NCI-H226 (cell line): ENCODE results near the gene SRGAP2C.
"Not testable (repeated sequence)": the region's sequence is repeated elsewhere in the genome, so short reads cannot be mapped to it uniquely, and the experiment has no call there.

ENCODE experiments used
- DNase-seq: peaks from one replicate; pipeline ENCODE4 v3.0.0-alpha.2; 2015

SRGAP2C gene

GRCh38 chr1:121389895-121390560 lies 205.3 kb downstream of the SRGAP2C start:
- not testable (repeated sequence) for DNase-seq

DNA sequence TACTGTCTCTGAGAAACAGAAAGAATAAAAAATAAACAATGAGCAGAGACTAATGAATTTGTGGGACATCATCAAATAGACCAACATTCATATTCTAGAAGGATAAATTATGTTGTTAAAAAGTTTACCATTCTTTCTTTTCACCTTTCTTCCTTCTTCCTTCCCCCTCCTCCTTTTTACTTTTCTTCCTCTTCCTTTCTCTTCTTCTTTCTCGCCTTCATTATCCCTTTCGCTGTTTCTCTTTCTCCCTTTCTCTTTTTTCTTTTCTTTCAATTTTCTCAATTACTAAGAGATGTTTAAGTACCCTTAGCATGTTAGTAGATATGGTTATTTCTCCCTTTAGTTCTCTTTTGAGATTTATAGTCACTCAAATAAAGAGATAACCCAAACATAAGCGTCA lies 207.4 kb downstream of the SRGAP2C start:
- not testable (repeated sequence) for DNase-seq

DNA sequence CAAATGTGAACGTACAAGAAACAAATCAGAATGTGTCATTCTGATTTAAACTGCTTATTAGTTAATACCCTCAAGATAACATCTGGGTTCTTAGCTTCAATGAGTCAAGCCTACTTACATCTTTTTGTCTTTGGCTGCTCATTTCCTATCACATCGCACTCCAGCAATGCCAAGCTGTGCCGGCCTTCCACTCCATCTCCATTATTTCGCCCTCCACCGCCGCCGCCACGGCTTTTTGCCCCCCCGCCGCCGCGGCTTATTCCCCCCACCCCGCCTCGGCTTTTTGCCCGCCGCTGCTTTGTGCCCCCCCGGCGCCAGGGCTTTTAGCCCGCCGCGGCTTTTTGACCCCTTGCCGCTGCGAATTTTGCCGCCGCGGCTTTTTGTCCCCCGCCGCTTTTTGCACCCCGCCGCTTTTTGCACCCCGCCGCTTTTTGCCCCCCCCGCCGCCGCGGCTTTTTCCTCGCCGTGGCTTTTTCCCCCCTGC lies 211.0 kb downstream of the SRGAP2C start:
- peak; percentile 43 for DNase-seq

- DNase-seq, result not testable (repeated sequence)
These were observed 211.7 kb downstream of the SRGAP2C start for GRCh38 chr1:121396335-121397081.

GRCh38 chr1:121397101-121397500 lies 212.3 kb downstream of the SRGAP2C start:
- not testable (repeated sequence) for DNase-seq

DNA sequence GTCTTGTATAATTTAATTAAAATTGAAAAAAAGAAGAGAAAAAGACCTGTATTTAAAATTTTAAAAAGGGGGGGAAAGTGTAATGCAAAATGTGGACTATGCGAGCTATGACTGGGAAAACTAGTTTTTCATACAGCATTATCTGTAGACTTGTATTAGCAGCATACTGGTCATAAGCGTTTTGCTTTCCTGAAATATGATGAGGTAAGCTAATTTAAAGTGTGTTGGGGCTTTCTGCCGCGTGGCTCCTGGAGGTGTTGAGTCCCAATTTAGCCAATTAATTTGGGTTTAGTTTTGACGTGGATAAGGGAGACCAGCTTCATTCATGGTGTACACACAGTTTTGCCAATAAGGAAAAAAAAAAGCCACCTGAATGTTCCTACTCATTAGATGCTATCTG lies 214.4 kb downstream of the SRGAP2C start:
- DNase-seq, result not testable (repeated sequence)

GRCh38 chr1:121400108-121400507 lies 215.3 kb downstream of the SRGAP2C start:
- DNase-seq, result not testable (repeated sequence)

GRCh38 chr1:121400541-121401310 lies 216.0 kb downstream of the SRGAP2C start:
- not testable (repeated sequence) for DNase-seq

- DNase-seq, result not testable (repeated sequence)
These were observed 216.7 kb downstream of the SRGAP2C start for GRCh38 chr1:121401375-121401955.

DNA sequence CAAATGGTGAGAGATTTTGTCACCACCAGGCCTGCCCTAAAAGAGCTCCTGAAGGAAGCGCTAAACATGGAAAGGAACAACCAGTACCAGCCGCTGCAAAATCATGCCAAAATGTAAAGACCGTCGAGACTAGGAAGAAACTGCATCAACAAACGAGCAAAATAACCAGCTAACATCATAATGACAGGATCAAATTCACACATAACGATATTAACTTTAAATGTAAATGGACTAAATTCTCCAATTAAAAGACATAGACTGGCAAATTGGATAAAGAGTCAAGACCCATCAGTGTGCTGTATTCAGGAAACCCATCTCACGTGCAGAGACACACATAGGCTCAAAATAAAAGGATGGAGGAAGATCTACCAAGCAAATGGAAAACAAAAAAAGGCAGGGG lies 218.5 kb downstream of the SRGAP2C start:
- not testable (repeated sequence) for DNase-seq

DNA sequence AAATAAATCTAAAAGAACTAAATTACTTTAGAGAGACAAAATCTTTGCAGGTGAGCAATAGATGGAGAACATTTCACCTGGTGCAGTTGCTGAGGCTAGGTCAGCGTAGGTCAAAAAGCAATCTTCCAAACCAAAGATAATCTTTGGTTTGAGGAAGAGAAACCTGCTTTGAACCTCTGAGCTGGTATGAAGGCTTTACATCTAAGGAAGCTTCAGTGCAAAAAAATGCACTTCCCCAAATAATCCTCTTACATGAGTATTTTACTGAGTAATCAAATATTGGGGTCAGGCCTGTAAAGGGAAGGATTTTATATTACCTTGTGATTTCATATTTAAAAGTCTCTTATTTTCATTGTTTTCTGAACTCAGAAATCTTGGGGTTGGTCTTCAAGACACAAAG lies 223.6 kb downstream of the SRGAP2C start:
- DNase-seq, result no peak

GRCh38 chr1:121413821-121414220 lies 229.0 kb downstream of the SRGAP2C start:
- DNase-seq, result no peak

GRCh38 chr1:121414905-121415304 lies 230.1 kb downstream of the SRGAP2C start:
- DNase-seq, result peak; percentile 15

GRCh38 chr1:121417325-121417923 lies 232.6 kb downstream of the SRGAP2C start:
- peak; percentile 86 for DNase-seq

- no peak for DNase-seq
These were observed 233.7 kb downstream of the SRGAP2C start for GRCh38 chr1:121418369-121419049.

DNA sequence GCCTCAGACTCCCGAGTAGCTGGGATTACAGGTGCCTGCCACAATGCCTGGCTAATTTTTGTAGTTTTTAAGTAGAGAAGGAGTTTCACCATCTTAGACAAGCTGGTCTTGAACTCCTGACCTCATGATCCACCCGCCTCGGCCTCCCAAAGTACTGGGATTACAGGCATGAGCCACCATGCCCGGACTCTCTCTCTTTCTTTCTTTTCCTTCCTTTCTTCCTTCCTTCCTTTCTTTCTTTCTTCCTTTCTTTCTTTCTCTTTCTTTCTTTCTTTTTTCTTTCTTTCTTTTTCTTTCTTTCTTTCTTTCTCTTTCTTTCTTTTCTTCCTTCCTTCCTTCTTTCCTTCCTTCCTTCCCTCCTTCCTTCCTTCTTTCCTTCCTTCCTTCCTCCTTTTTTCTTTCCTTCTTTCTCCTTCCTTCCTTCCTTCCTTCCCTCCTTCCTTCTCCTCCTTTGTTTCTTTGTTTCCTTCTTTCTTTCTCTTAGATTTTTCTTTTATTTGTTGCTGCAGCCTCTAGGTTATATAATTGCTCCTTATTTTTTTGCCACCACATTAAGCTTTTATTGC lies 234.4 kb downstream of the SRGAP2C start:
- DNase-seq, result not testable (repeated sequence)

DNA sequence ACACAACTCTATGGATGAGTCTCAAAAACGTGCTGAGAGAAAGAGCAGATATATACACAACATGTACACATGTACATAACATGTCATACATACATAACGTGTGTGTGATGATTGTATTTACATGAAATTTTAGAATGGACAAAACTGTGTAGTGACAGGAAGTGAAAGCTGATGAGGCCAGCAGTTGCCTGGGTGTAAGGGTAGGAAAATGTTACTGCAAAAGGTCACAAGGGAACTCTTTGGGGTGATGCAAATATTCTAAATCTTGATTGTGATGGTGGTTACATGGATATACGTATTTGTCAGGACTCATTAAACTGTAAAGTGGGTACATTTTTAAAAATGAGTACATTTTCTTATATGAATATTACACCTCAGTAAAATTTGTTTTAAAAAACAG lies 236.7 kb downstream of the SRGAP2C start:
- not testable (repeated sequence) for DNase-seq

GRCh38 chr1:121423956-121424355 lies 239.2 kb downstream of the SRGAP2C start:
- not testable (repeated sequence) for DNase-seq

DNA sequence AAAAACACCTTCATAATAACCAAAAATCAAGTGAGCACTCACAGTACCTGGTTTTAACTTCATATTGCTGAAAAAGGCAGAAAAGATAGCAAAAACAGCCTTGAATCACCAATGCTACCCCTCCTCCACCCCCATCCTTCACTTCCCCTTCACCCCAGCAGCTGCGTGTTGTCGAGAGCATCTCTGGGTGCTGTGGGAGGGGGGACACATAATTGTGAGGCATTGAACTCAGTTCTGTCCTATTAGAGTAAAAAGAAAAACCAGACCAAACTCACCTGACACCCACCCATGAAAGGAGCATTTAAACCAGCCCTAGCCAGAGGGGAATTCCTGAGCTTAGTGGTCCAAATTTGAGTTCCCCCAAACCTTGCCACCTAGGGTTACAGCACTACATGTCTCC lies 248.7 kb downstream of the SRGAP2C start:
- not testable (repeated sequence) for DNase-seq

DNA sequence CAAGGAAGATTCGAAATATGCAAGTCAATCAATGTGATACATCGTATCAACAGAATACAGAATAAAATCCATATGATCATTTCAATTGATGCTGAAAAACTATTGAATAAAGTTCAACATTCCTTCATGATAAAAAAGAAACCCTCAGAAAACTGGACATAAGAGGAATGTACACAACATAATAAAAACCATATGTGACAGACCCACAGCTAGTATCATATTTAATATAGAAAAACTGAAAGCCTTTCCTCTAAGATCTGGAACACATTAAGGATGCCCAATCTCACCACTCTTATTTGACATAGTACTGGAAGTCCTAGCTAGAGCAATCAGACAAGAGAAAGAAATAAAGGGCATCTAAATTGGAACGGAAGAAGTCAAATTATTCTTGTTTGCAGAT lies 254.1 kb downstream of the SRGAP2C start:
- not testable (repeated sequence) for DNase-seq

- DNase-seq, result no peak
These were observed 256.2 kb downstream of the SRGAP2C start for GRCh38 chr1:121440993-121441392.
